Measurements from ENCODE around the gene NALCN. TPM values are rescaled to one million over a fixed set of nuclear protein-coding genes. Genes with fewer than 3 reads are reported as not detected.

The NALCN gene
- total and polyA plus RNA-seq, 10 of the 15 experiments (the other 5 are each of a cell fraction or from before 2014, with no cell fraction given), result under 0.01 TPM; not detected in 9

GRCh38 chr13:101025519-101025918 is 390.8 kb downstream of the NALCN start:
- H3K9me3 ChIP-seq (replicated peaks; ENCODE audit: control insufficient read depth, insufficient read depth, low read length), result no peaks in the 10 kb centered on the region
- FAIRE-seq (no peak), ATAC-seq (no peak), DNase-seq (ENCODE audit: low read depth, low spot score) (no peak)
- BruUV-seq (replicated peaks), result no TSS peak
- H3K27me3 ChIP-seq (replicated peaks in 1 of 2; ENCODE audit: control insufficient read depth in 2 of 2, insufficient read depth in 2 of 2, low read length in 1 of 2), result no peaks in the 10 kb centered on the region
- CTCF ChIA-PET, result no interaction called here
- WGBS (ENCODE audit: insufficient coverage, insufficient replicate concordance, low lambda C conversion rate, missing lambda C conversion rate), result 43% methylated on average over 9 of the region's 9 CpGs
- SMC1A ChIA-PET (ENCODE audit: uncharacterized antibody, unreplicated experiment), result no interaction called here
- in situ Hi-C loops (cut with MboI) (no loop called here), intact Hi-C loops (cut with micrococcal nuclease; ENCODE audit: unreplicated experiment) (no loop called here)
- TF ChIP-seq PAX8 (IDR thresholded peaks at IDR 0.05) (no peak), SUPT20H (IDR thresholded peaks at IDR 0.05; ENCODE audit: borderline replicate concordance, control insufficient read depth, low read depth, low read length) (no peak), SMARCA5 (IDR thresholded peaks at IDR 0.05) (no peak), NBN (IDR thresholded peaks at IDR 0.05) (no peak), BACH1 (IDR thresholded peaks at IDR 0.05; ENCODE audit: borderline replicate concordance) (no peak), BCLAF1 (IDR thresholded peaks at IDR 0.05) (no peak)
- H3K27ac ChIP-seq (ENCODE audit: control insufficient read depth, insufficient read depth), result no peak overlapping the region
- POLR2A ChIA-PET, result no interaction called here
- no peaks in the 10 kb centered on the region for H3K79me2 ChIP-seq (ENCODE audit: control insufficient read depth, insufficient read depth, low read length)
- H3K9ac ChIP-seq (ENCODE audit: control insufficient read depth, insufficient read depth, low read length), result no peak overlapping the region
- RAD21 ChIA-PET (ENCODE audit: unreplicated experiment), result no interaction called here
- H4K20me1 ChIP-seq (ENCODE audit: control insufficient read depth, insufficient read depth), result no peaks in the 10 kb centered on the region
- no peak overlapping the region for H2AFZ ChIP-seq (ENCODE audit: control insufficient read depth, low read depth, low read length)
- no peak overlapping the region for H3K4me2 ChIP-seq (ENCODE audit: control insufficient read depth, insufficient read depth)
- H3K4me3 ChIP-seq, result no peak overlapping the region
- no peaks in the 10 kb centered on the region for H3K4me1 ChIP-seq (ENCODE audit: control insufficient read depth, insufficient read depth, low read length)
- no peaks in the 10 kb centered on the region for H3K36me3 ChIP-seq (ENCODE audit: control insufficient read depth in 2 of 2, insufficient read depth in 2 of 2, low read length in 1 of 2)

GRCh38 chr13:101019126-101019525 is 397.2 kb downstream of the NALCN start:
- H3K36me3 ChIP-seq (ENCODE audit: control insufficient read depth in 2 of 2, insufficient read depth in 2 of 2, low read length in 1 of 2), result no peaks in the 10 kb centered on the region
- H4K20me1 ChIP-seq (ENCODE audit: control insufficient read depth, insufficient read depth), result no peaks in the 10 kb centered on the region
- no peak for ATAC-seq
- DNase-seq (ENCODE audit: low read depth, low spot score), result no peak
- H3K79me2 ChIP-seq (ENCODE audit: control insufficient read depth, insufficient read depth, low read length), result no peaks in the 10 kb centered on the region
- H2AFZ ChIP-seq (ENCODE audit: control insufficient read depth, low read depth, low read length), result no peak overlapping the region
- H3K4me2 ChIP-seq (ENCODE audit: control insufficient read depth, insufficient read depth), result no peak overlapping the region
- intact Hi-C loops (cut with micrococcal nuclease; ENCODE audit: unreplicated experiment) (no loop called here), in situ Hi-C loops (cut with MboI) (no loop called here)
- RAD21 ChIA-PET (ENCODE audit: unreplicated experiment), result no interaction called here
- POLR2A ChIA-PET, result no interaction called here
- H3K4me1 ChIP-seq (ENCODE audit: control insufficient read depth, insufficient read depth, low read length), result no peaks in the 10 kb centered on the region
- H3K4me3 ChIP-seq, result no peak overlapping the region
- SMC1A ChIA-PET (ENCODE audit: uncharacterized antibody, unreplicated experiment), result no interaction called here
- 7% methylated on average over 1 of the region's 1 CpG for WGBS (ENCODE audit: insufficient coverage, insufficient replicate concordance, low lambda C conversion rate, missing lambda C conversion rate)
- no peak overlapping the region for H3K9ac ChIP-seq (ENCODE audit: control insufficient read depth, insufficient read depth, low read length)
- no peak overlapping the region for H3K27ac ChIP-seq (ENCODE audit: control insufficient read depth, insufficient read depth)
- no peaks in the 10 kb centered on the region for H3K27me3 ChIP-seq (replicated peaks in 1 of 2; ENCODE audit: control insufficient read depth in 2 of 2, insufficient read depth in 2 of 2, low read length in 1 of 2)
- no peak for FAIRE-seq
- no TSS peak for BruUV-seq (replicated peaks)
- no peaks in the 10 kb centered on the region for H3K9me3 ChIP-seq (replicated peaks; ENCODE audit: control insufficient read depth, insufficient read depth, low read length)
- CTCF ChIA-PET, result no interaction called here
- TF ChIP-seq USF2 (IDR thresholded peaks at IDR 0.05; ENCODE audit: borderline replicate concordance, low read depth, low read length) (no peak), JUND (IDR thresholded peaks at IDR 0.05; ENCODE audit: low read depth, low read length) (no peak), HSF1 (IDR thresholded peaks at IDR 0.05; ENCODE audit: low read depth, low read length) (no peak), BACH1 (IDR thresholded peaks at IDR 0.05; ENCODE audit: borderline replicate concordance) (no peak), PAX5 (IDR thresholded peaks at IDR 0.05; ENCODE audit: borderline replicate concordance, low read depth, low read length) (no peak), MAX (IDR thresholded peaks at IDR 0.05; ENCODE audit: low read depth, low read length) (no peak), RCOR1 (conservative IDR thresholded peaks at IDR 0.05; ENCODE audit: low read depth, low read length) (no peak), ZNF274 (IDR thresholded peaks at IDR 0.05; ENCODE audit: insufficient read depth, insufficient read length) (no peak), EGR1 (IDR thresholded peaks at IDR 0.05; ENCODE audit: borderline replicate concordance in 1 of 2, low read depth in 2 of 2, low read length in 2 of 2) (no peak)
